Measurements from ENCODE around the gene SLC5A10. TPM values are rescaled to one million over a fixed set of nuclear protein-coding genes. Genes with fewer than 3 reads are reported as not detected.

The SLC5A10 gene
- total RNA-seq, 1 experiment from 2014 or later: 0.17 TPM

- Histone ChIP-seq H4K20me1 (ENCODE audit: insufficient read depth) (peaks cover 8% of the 10 kb centered on the region), H3F3A (ENCODE audit: insufficient read depth, low read depth) (peaks cover 32% of the 10 kb centered on the region; the same call in 1 of the 2 replicates), H3K9me3 (ENCODE audit: insufficient read depth, low read depth) (no peaks in the 10 kb centered on the region), H2AFZ (no peak overlapping the region), H3K4me1 (replicated peaks; ENCODE audit: insufficient read depth) (peaks cover 39% of the 10 kb centered on the region), H3K9me2 (ENCODE audit: insufficient read depth) (no peaks in the 10 kb centered on the region), H3K27me3 (ENCODE audit: insufficient read depth, low read depth) (no peaks in the 10 kb centered on the region), H3K79me2 (ENCODE audit: low read depth) (no peaks in the 10 kb centered on the region), H3K36me3 (ENCODE audit: low read depth) (no peaks in the 10 kb centered on the region), H3K4me3 (no peak overlapping the region), H3K4me2 (no peak overlapping the region), H3K27ac (no peak overlapping the region)
- ChIA-PET CTCF (no interaction called here), POLR2A (ENCODE audit: unreplicated experiment) (no interaction called here)
- BruUV-seq (replicated peaks): no TSS peak
- no peak for TF ChIP-seq CTCF (conservative IDR thresholded peaks at IDR 0.05)
- TF ChIP-seq EZH2 (IDR thresholded peaks at IDR 0.05; ENCODE audit: low read depth): no peak
- intact Hi-C loops (cut with micrococcal nuclease; ENCODE audit: unreplicated experiment): no loop called here
- DNase-seq: no peak
Observed at GRCh38 chr17:18971801-18972200, 19.8 kb downstream of the SLC5A10 start.

- H3K27ac ChIP-seq: no peak overlapping the region
- H3K36me3 ChIP-seq (ENCODE audit: low read depth): peaks cover 11% of the 10 kb centered on the region; the same call in 1 of the 2 replicates
- no peak overlapping the region for H3K4me2 ChIP-seq
- peaks cover 8% of the 10 kb centered on the region for H4K20me1 ChIP-seq (ENCODE audit: insufficient read depth)
- intact Hi-C loops (cut with micrococcal nuclease; ENCODE audit: unreplicated experiment): no loop called here
- peaks cover 21% of the 10 kb centered on the region; the same call in 1 of the 2 replicates for H3F3A ChIP-seq (ENCODE audit: insufficient read depth, low read depth)
- H3K27me3 ChIP-seq (ENCODE audit: insufficient read depth, low read depth): no peaks in the 10 kb centered on the region
- H3K9me2 ChIP-seq (ENCODE audit: insufficient read depth): no peaks in the 10 kb centered on the region
- no peak overlapping the region for H3K4me3 ChIP-seq
- no peaks in the 10 kb centered on the region for H3K79me2 ChIP-seq (ENCODE audit: low read depth)
- H3K9me3 ChIP-seq (ENCODE audit: insufficient read depth, low read depth): no peaks in the 10 kb centered on the region
- peaks cover 12% of the 10 kb centered on the region for H3K4me1 ChIP-seq (replicated peaks; ENCODE audit: insufficient read depth)
- no peak for DNase-seq
- POLR2A ChIA-PET (ENCODE audit: unreplicated experiment): no interaction called here
- CTCF ChIA-PET: no interaction called here
- BruUV-seq (replicated peaks): no TSS peak
- H2AFZ ChIP-seq: no peak overlapping the region
- TF ChIP-seq EZH2 (IDR thresholded peaks at IDR 0.05; ENCODE audit: low read depth): no peak
- no peak for TF ChIP-seq CTCF (conservative IDR thresholded peaks at IDR 0.05)
Observed at GRCh38 chr17:18974407-18975149, 22.6 kb downstream of the SLC5A10 start.

GRCh38 chr17:18975597-18975996 is 23.6 kb downstream of the SLC5A10 start:
- Histone ChIP-seq H3K4me2 (no peak overlapping the region), H3K36me3 (ENCODE audit: low read depth) (peaks cover 11% of the 10 kb centered on the region; the same call in 1 of the 2 replicates), H4K20me1 (ENCODE audit: insufficient read depth) (no peaks in the 10 kb centered on the region; the same call in 1 of the 2 replicates), H2AFZ (no peak overlapping the region), H3K9me3 (ENCODE audit: insufficient read depth, low read depth) (no peaks in the 10 kb centered on the region), H3K27me3 (ENCODE audit: insufficient read depth, low read depth) (no peaks in the 10 kb centered on the region), H3K79me2 (ENCODE audit: low read depth) (no peaks in the 10 kb centered on the region), H3K27ac (no peak overlapping the region), H3K4me3 (no peak overlapping the region), H3K4me1 (replicated peaks; ENCODE audit: insufficient read depth) (peaks cover 2% of the 10 kb centered on the region; the same call in 1 of the 2 replicates), H3F3A (ENCODE audit: insufficient read depth, low read depth) (peaks cover 11% of the 10 kb centered on the region; the same call in 1 of the 2 replicates), H3K9me2 (ENCODE audit: insufficient read depth) (no peaks in the 10 kb centered on the region)
- no peak for DNase-seq
- ChIA-PET POLR2A (ENCODE audit: unreplicated experiment) (interaction anchor here (0.6 kb wide), 1 partner anchor 36 kb away, joined by 4 read pairs; no protein-coding TSS in a partner anchor), CTCF (interaction anchor here (0.6 kb wide), 1 partner anchor 786 kb away, joined by 3 read pairs; no protein-coding TSS in a partner anchor)
- TF ChIP-seq EZH2 (IDR thresholded peaks at IDR 0.05; ENCODE audit: low read depth) (no peak), CTCF (conservative IDR thresholded peaks at IDR 0.05) (no peak)
- TSS peak; percentile 10 for BruUV-seq (replicated peaks)
- intact Hi-C loops (cut with micrococcal nuclease; ENCODE audit: unreplicated experiment): no loop called here
